Lower leg skin (tissue), 3 donors: ENCODE results near the gene CHN2.

Experiments
- POLR2A ChIP-seq, 2 donors: fragments of 450-650 bp; IDR thresholded peaks; one replicate each; pipeline ENCODE4 v1.6.1; 2016 to 2017; ENCODE audit warnings: antibody characterized with exemption in 2 of 2, mild to moderate bottlenecking in 1 of 2, moderate library complexity in 1 of 2
- TF ChIP-seq, protein P1 (sequence below), 3 donors: fragments of 450-650 bp; IDR thresholded peaks; one replicate each; pipeline ENCODE4 v1.5.1; 2016; ENCODE audit warnings: antibody characterized with exemption in 3 of 3, mild to moderate bottlenecking in 3 of 3, moderate library complexity in 2 of 3

DNA sequence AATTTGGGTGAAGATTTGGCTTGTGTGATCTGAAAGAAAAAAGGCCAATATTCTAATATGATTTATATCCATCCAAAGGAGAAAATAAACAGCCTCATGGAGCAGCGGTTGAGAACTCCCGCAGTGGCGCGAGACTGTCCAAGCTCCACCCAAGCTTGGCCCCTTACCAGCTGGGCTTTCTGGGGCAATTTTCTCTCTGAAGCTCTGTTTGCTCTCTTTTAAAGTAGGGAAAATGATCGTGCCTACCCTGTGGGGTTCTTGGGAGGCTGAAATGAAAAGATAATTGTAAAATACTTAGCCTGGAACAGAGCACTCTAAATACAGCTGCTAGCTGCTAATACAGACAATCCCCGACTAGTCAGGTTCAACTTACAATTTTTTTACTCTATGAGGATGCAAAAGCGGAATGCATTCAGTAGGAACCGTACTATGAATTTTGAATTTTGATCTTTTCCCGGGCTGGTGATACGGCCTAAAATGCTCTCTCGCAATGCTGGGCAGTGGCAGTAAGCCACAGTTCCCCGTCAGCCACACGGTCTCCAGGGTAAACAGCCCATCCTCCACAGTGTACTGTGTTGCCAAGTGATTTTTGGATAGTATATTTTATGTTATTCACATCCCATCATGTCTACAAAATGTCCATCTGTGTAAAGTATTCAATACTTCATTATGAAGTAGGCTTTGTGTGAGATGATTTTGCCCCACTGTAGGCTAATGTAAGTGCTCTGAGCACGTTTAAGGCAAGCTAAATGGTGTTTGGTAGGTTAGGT, 137.7 kb downstream of the CHN2 start:
- TF ChIP-seq, protein P1, sequence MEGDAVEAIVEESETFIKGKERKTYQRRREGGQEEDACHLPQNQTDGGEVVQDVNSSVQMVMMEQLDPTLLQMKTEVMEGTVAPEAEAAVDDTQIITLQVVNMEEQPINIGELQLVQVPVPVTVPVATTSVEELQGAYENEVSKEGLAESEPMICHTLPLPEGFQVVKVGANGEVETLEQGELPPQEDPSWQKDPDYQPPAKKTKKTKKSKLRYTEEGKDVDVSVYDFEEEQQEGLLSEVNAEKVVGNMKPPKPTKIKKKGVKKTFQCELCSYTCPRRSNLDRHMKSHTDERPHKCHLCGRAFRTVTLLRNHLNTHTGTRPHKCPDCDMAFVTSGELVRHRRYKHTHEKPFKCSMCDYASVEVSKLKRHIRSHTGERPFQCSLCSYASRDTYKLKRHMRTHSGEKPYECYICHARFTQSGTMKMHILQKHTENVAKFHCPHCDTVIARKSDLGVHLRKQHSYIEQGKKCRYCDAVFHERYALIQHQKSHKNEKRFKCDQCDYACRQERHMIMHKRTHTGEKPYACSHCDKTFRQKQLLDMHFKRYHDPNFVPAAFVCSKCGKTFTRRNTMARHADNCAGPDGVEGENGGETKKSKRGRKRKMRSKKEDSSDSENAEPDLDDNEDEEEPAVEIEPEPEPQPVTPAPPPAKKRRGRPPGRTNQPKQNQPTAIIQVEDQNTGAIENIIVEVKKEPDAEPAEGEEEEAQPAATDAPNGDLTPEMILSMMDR (IDR thresholded peaks at IDR 0.05) = no peak
- no peak for TF ChIP-seq POLR2A (IDR thresholded peaks at IDR 0.05)
